ENCODE results near the gene KCNMB4. TPM values are rescaled to one million over a fixed set of nuclear protein-coding genes. Genes with fewer than 3 reads are reported as not detected.
A peak's percentile ranks its signal among the peaks of the same experiment; 100 is the strongest.

Gene KCNMB4
- total RNA-seq, result under 1 TPM; 0.34 to 0.60 TPM

DNA sequence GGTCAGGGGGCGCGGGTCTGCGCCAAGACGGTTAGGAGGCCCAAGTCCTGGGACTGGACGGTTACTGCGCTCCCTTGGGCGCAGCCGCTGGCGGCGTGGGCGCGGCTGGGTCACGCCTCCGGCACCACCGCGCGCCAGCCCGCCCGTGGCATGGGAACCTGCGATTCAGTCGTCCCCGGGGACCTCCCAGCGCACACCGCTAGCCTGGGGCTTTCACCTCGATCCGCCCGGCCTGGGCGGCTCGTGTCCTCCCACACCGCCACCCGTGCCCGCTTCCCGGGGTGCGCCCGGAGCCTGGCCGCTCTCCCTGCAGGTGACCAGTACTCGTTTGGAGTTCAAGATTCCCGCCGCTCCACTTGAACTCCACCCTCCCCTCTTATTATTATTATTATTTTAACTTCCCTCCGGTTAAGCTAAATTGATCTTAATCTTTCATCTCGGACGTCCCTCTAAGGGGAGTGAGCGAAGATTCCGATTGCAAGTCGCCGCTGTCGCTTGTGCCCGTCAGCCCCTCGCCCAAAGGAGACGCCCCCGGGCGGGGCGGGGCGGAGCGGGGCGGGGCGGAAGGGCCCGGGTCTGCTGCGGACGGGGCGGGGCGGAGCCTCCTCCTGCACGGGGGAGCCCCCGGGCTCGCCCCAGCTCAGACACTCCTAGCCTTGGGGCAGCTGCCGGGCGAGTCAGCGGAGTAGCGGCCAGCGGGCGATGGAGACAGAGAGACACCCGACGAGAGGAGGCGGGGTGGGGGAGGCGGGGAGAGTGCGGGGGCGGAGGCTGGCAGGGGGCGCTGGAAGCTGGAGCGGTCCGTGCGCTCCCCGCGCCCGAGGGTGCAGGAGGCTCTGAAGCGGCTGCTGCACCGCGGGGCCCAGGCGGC is at the start of gene KCNMB4:
TSS of gene KCNMB4 (plus strand) at position 643 of the 871 bp plus-strand sequence. CDS start 445 bp downstream, outside the sequence.
- peaks cover 25% of the 10 kb centered on the region for H3K27me3 Mint-ChIP-seq (ENCODE audit: low read depth)
- peak within 1 kb of the TSS; percentile 87 for H3K4me3 Mint-ChIP-seq
- no peaks in the 10 kb centered on the region for H3K9me3 Mint-ChIP-seq (ENCODE audit: insufficient read depth)
- H3K4me1 Mint-ChIP-seq (ENCODE audit: low read depth), result peaks cover 20% of the 10 kb centered on the region
- H3K27ac Mint-ChIP-seq, result peak within 1 kb of the TSS; percentile 74
- CTCF ChIA-PET, result interaction anchor here (0.8 to 1.5 kb wide), 3 partner anchors 8 to 34 kb away, joined by 3 to 4 read pairs (median 3); no protein-coding TSS in a partner anchor
- POLR2A ChIA-PET, result interaction anchor here (1.0 kb wide), 1 partner anchor 11 kb away, joined by 3 read pairs; no protein-coding TSS in a partner anchor
- peak; percentile 80 for ATAC-seq
- peak; percentile 64 for DNase-seq
- H3K36me3 Mint-ChIP-seq (ENCODE audit: low read depth), result no peaks in the 10 kb centered on the region

DNA sequence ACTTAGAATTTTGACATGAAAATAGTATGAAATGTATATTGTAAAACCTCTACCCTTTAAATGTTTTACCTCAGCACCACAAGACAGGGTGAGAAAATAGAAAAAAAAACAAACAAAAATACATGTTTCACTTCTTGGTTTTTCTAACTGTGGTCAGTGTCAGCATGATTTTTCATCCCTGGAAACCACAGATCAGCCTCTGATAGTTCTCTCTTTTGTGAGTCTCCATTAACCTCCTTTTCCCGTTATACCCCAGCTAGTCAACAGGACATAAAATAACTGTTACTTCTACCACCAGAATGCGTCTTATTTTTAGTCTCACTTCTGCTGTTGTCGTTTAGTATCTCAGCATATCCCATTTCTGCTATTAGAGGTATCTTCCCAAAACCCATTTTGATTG is 48.3 kb upstream of the KCNMB4 start:
- CTCF ChIA-PET, result no interaction called here
- Mint-ChIP-seq H3K36me3 (ENCODE audit: low read depth) (peaks cover 24% of the 10 kb centered on the region), H3K9me3 (ENCODE audit: insufficient read depth) (no peaks in the 10 kb centered on the region), H3K4me1 (ENCODE audit: low read depth) (peaks cover 11% of the 10 kb centered on the region), H3K27me3 (ENCODE audit: low read depth) (no peaks in the 10 kb centered on the region), H3K27ac (no peak overlapping the region), H3K4me3 (no peak overlapping the region)
- DNase-seq (no peak), ATAC-seq (peak; percentile 15)
- POLR2A ChIA-PET, result no interaction called here

- H3K4me3 Mint-ChIP-seq, result no peak overlapping the region
- ChIA-PET POLR2A (no interaction called here), CTCF (no interaction called here)
- peaks cover 11% of the 10 kb centered on the region for H3K4me1 Mint-ChIP-seq (ENCODE audit: low read depth)
- no peak for ATAC-seq
- no peak overlapping the region for H3K27ac Mint-ChIP-seq
- H3K9me3 Mint-ChIP-seq (ENCODE audit: insufficient read depth), result no peaks in the 10 kb centered on the region
- H3K27me3 Mint-ChIP-seq (ENCODE audit: low read depth), result no peaks in the 10 kb centered on the region
- H3K36me3 Mint-ChIP-seq (ENCODE audit: low read depth), result peaks cover 23% of the 10 kb centered on the region
- no peak for DNase-seq
Measured at GRCh38 chr12:70319605-70320004, 46.5 kb upstream of the KCNMB4 start.

DNA sequence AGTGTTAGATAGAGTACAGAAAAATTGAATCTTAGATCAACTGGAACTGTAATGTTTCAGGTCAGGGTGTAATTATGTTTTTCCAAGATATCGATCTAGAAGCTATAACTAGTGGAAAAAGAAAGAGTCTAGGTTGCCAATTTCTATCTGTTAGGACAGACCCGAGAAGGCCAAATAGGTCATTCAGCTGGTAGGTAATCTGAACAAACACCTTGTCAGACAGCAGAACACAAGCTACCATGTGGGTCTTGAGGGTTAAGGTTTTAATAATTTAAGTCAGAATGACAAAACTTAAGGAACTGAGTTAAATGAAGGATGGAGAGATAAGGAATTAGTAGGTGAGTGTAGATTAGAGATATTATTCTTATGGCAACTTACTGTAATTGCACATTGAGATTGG is 44.9 kb upstream of the KCNMB4 start:
- Mint-ChIP-seq H3K4me3 (no peak overlapping the region), H3K27ac (no peak overlapping the region), H3K4me1 (ENCODE audit: low read depth) (peaks cover 11% of the 10 kb centered on the region), H3K27me3 (ENCODE audit: low read depth) (no peaks in the 10 kb centered on the region), H3K9me3 (ENCODE audit: insufficient read depth) (no peaks in the 10 kb centered on the region), H3K36me3 (ENCODE audit: low read depth) (peaks cover 29% of the 10 kb centered on the region)
- CTCF ChIA-PET, result no interaction called here
- POLR2A ChIA-PET, result interaction anchor here (0.6 kb wide), 1 partner anchor 40 kb away, joined by 5 read pairs; no protein-coding TSS in a partner anchor
- no peak for ATAC-seq
- no peak for DNase-seq

DNA sequence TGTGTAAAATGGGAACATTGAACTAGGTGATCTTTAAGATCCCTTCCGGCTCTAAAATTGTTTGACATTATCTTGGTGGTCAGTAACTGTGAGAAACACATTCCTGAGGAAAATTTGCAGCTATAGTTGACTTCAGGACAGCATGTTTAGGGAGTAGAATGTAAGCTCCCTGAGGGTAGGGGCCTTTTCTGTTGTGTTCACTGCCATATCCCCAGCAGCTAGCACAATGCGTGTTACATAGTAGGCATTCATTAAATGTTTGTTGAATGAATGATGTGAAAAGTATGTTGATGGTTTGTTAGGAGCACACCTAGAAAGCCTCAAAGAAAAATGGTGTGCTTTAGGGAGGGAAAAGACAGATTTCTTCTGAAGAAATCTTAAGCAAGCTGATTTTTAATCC is 38.5 kb upstream of the KCNMB4 start:
- DNase-seq, result no peak
- no peak for ATAC-seq
- ChIA-PET CTCF (interaction anchor here (1.2 kb wide), 1 partner anchor 16 kb away, joined by 4 read pairs; no protein-coding TSS in a partner anchor), POLR2A (no interaction called here)
- H3K27me3 Mint-ChIP-seq (ENCODE audit: low read depth), result no peaks in the 10 kb centered on the region
- H3K27ac Mint-ChIP-seq, result no peak overlapping the region
- peaks cover 3% of the 10 kb centered on the region for H3K4me1 Mint-ChIP-seq (ENCODE audit: low read depth)
- H3K36me3 Mint-ChIP-seq (ENCODE audit: low read depth), result peaks cover 39% of the 10 kb centered on the region
- no peaks in the 10 kb centered on the region for H3K9me3 Mint-ChIP-seq (ENCODE audit: insufficient read depth)
- H3K4me3 Mint-ChIP-seq, result no peak overlapping the region

- ChIA-PET CTCF (no interaction called here), POLR2A (no interaction called here)
- H3K4me3 Mint-ChIP-seq, result no peak overlapping the region
- no peak for DNase-seq
- H3K9me3 Mint-ChIP-seq (ENCODE audit: insufficient read depth), result no peaks in the 10 kb centered on the region
- no peak for ATAC-seq
- peaks cover 27% of the 10 kb centered on the region for H3K36me3 Mint-ChIP-seq (ENCODE audit: low read depth)
- no peaks in the 10 kb centered on the region for H3K27me3 Mint-ChIP-seq (ENCODE audit: low read depth)
- H3K4me1 Mint-ChIP-seq (ENCODE audit: low read depth), result peaks cover 3% of the 10 kb centered on the region
- H3K27ac Mint-ChIP-seq, result no peak overlapping the region
Measured at GRCh38 chr12:70329728-70330127, 36.4 kb upstream of the KCNMB4 start.

- peaks cover 3% of the 10 kb centered on the region for H3K4me1 Mint-ChIP-seq (ENCODE audit: low read depth)
- H3K4me3 Mint-ChIP-seq, result no peak overlapping the region
- POLR2A ChIA-PET, result no interaction called here
- no peak for DNase-seq
- ATAC-seq, result no peak
- H3K27ac Mint-ChIP-seq, result no peak overlapping the region
- no peaks in the 10 kb centered on the region for H3K27me3 Mint-ChIP-seq (ENCODE audit: low read depth)
- H3K9me3 Mint-ChIP-seq (ENCODE audit: insufficient read depth), result no peaks in the 10 kb centered on the region
- CTCF ChIA-PET, result no interaction called here
- H3K36me3 Mint-ChIP-seq (ENCODE audit: low read depth), result peaks cover 23% of the 10 kb centered on the region
Measured at GRCh38 chr12:70330158-70330557, 35.9 kb upstream of the KCNMB4 start.

DNA sequence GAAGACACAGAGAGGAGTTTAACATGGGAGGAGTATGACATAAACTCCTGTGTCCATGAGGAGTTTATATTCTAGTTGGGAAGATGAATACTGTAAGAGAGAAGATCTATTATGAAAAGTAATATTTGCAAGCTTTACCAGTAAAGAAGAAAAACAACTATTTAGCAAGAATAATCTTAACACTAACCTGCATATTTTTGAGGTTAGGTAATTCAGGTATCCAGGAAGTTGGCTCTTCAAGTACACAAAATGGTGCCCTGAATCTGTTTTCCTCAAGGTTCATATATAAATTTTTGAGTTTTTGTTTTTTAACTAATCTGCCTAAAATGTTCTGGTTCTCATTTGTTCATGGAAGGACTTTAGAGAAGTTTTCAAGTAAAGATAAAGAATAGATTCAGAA is 33.9 kb upstream of the KCNMB4 start:
- ATAC-seq (no peak), DNase-seq (no peak)
- peaks cover 3% of the 10 kb centered on the region for H3K4me1 Mint-ChIP-seq (ENCODE audit: low read depth)
- ChIA-PET CTCF (interaction anchor here (0.6 kb wide), 1 partner anchor 451 kb away, joined by 3 read pairs; no protein-coding TSS in a partner anchor), POLR2A (no interaction called here)
- no peak overlapping the region for H3K27ac Mint-ChIP-seq
- no peaks in the 10 kb centered on the region for H3K9me3 Mint-ChIP-seq (ENCODE audit: insufficient read depth)
- H3K27me3 Mint-ChIP-seq (ENCODE audit: low read depth), result no peaks in the 10 kb centered on the region
- H3K36me3 Mint-ChIP-seq (ENCODE audit: low read depth), result peaks cover 26% of the 10 kb centered on the region
- no peak overlapping the region for H3K4me3 Mint-ChIP-seq

GRCh38 chr12:70334742-70335141 is 31.3 kb upstream of the KCNMB4 start:
- H3K9me3 Mint-ChIP-seq (ENCODE audit: insufficient read depth), result no peaks in the 10 kb centered on the region
- ATAC-seq (no peak), DNase-seq (no peak)
- H3K27ac Mint-ChIP-seq, result no peak overlapping the region
- no peak overlapping the region for H3K4me3 Mint-ChIP-seq
- H3K27me3 Mint-ChIP-seq (ENCODE audit: low read depth), result no peaks in the 10 kb centered on the region
- ChIA-PET CTCF (interaction anchor here (0.9 kb wide), 1 partner anchor 29 kb away, joined by 3 read pairs; no protein-coding TSS in a partner anchor), POLR2A (no interaction called here)
- peaks cover 33% of the 10 kb centered on the region for H3K36me3 Mint-ChIP-seq (ENCODE audit: low read depth)
- peaks cover 3% of the 10 kb centered on the region for H3K4me1 Mint-ChIP-seq (ENCODE audit: low read depth)

DNA sequence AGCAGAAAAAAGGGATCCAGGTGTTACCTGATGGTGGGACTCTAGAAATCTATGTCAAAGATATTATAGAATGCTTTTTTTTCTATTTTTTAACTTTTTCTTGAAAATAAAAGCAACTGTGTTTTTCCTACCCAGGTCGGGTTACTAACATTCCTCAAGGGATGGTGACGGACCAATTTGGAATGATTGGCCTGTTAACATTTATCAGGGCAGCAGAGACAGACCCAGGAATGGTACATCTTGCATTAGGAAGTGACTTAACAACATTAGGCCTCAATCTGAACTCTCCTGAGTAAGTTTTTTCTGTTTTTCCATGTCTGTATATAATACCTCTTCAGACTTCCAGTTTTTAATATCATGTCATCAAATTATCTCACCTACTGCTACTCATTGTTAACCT is 27.6 kb upstream of the KCNMB4 start:
- DNase-seq (no peak), ATAC-seq (no peak)
- Mint-ChIP-seq H3K4me3 (no peak overlapping the region), H3K9me3 (ENCODE audit: insufficient read depth) (no peaks in the 10 kb centered on the region), H3K4me1 (ENCODE audit: low read depth) (no peaks in the 10 kb centered on the region), H3K27me3 (ENCODE audit: low read depth) (no peaks in the 10 kb centered on the region), H3K36me3 (ENCODE audit: low read depth) (peaks cover 51% of the 10 kb centered on the region), H3K27ac (no peak overlapping the region)
- POLR2A ChIA-PET, result no interaction called here
- CTCF ChIA-PET, result no interaction called here

GRCh38 chr12:70351076-70351475 is 15.0 kb upstream of the KCNMB4 start:
- no peak for ATAC-seq

DNA sequence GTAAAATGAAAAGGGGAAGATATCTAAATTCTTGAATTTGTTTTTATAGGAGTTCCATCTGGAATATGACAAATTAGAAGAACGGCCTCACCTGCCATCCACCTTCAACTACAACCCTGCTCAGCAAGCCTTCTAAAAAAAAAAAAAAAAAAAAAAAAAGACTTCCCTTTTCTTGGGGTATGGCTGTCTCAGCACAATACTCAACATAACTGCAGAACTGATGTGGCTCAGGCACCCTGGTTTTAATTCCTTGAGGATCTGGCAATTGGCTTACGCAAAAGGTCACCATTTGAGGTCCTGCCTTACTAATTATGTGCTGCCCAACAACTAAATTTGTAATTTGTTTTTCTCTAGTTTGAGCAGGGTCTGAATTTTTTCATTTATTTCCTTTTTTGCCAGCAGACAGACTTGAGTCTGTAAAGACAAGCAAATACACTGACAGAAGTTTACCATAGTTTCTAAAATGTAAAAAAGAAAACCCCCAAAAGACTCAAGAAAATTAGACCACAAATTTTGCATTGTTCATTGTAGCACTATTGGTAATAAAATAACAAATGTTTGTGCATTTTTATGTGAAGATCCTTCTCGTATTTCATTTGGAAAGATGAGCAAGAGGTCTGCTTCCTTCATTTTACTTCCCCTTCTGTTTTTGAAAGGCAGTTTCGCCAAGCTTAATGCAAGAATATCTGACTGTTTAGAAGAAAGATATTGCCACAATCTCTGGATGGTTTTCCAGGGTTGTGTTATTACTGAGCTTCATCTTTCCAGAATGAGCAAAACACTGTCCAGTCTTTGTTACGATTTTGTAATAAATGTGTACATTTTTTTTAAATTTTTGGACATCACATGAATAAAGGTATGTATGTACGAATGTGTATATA is 12.1 kb upstream of the KCNMB4 start:
- POLR2A ChIA-PET, result no interaction called here
- Mint-ChIP-seq H3K27ac (no peak overlapping the region), H3K4me1 (ENCODE audit: low read depth) (no peaks in the 10 kb centered on the region), H3K27me3 (ENCODE audit: low read depth) (no peaks in the 10 kb centered on the region), H3K4me3 (no peak overlapping the region), H3K36me3 (ENCODE audit: low read depth) (peaks cover 15% of the 10 kb centered on the region), H3K9me3 (ENCODE audit: insufficient read depth) (no peaks in the 10 kb centered on the region)
- CTCF ChIA-PET, result no interaction called here
- ATAC-seq (no peak), DNase-seq (no peak)

More at GRCh38 chr12:70351076-70351475, 15.0 kb upstream of the KCNMB4 start:
- POLR2A ChIA-PET, result no interaction called here
- H3K4me1 Mint-ChIP-seq (ENCODE audit: low read depth), result no peaks in the 10 kb centered on the region
- no peaks in the 10 kb centered on the region for H3K9me3 Mint-ChIP-seq (ENCODE audit: insufficient read depth)
- CTCF ChIA-PET, result no interaction called here
- H3K36me3 Mint-ChIP-seq (ENCODE audit: low read depth), result peaks cover 18% of the 10 kb centered on the region
- no peak overlapping the region for H3K27ac Mint-ChIP-seq
- H3K27me3 Mint-ChIP-seq (ENCODE audit: low read depth), result no peaks in the 10 kb centered on the region
- DNase-seq, result no peak
- H3K4me3 Mint-ChIP-seq, result no peak overlapping the region

Data from activated CD8-positive, alpha-beta T cell treated with anti-CD3 and anti-CD28 coated beads, Interleukin-2, amount 10 ng/mL, durations not matched to agents 7 days and 5 days (primary cell).